ENCODE results near the gene HDAC8. TPM values are rescaled to one million over a fixed set of nuclear protein-coding genes. Genes with fewer than 3 reads are reported as not detected.

The HDAC8 gene
- total RNA-seq, 4 donors from 2014 or later, result 28.7 to 33.9 (median 30.0) TPM

DNA sequence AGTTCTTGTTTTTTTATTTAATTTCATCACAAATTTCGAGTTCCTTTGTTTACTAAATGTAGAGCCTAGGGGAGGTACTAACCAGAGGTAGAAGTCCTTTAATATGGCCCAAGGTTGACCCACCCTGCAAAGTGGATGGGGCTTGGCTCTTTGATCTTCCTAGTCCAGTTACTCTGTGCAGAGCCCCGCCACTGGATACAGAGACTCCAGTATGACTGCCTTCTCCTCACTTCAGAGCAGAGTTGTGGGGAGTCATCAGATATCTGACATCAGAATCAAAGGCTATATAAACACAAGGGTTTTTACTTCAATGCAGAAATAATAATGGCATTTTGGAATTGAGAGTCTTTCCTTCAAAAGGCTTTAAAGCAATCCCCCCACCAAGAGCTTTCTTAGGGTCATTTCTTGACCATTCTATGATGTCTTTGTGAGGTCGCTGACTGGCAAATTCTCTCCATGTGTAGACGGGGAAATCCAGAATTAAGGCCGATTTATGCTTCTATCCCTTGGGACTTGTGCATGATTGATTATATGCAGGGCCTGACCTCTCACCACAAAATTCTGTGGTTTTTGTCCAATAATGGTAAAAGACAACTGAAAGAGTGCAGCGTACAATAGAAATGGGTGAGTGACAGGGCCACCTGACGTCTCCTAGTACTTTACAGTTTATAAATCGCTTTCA lies 178.7 kb downstream of the HDAC8 start:
- Histone ChIP-seq H3K9me3 (no peaks in the 10 kb centered on the region), H3K4me3 (no peak overlapping the region), H3K27ac (no peak overlapping the region), H3K27me3 (peaks cover 0 to 7% of the 10 kb centered on the region in 2 donors), H3K36me3 (no peaks in the 10 kb centered on the region), H3K4me1 (peaks cover 0 to 28% (median 0%) of the 10 kb centered on the region in 4 donors)
- 45 to 46% methylated on average over 8 of the region's 8 CpGs for WGBS, 2 donors
- no peak for DNase-seq (ENCODE audit: low spot score in 2 of 2)
- TF ChIP-seq CTCF (IDR thresholded peaks at IDR 0.05), result no peak

- no peak overlapping the region for H3K4me3 ChIP-seq
- no peaks in the 10 kb centered on the region for H3K36me3 ChIP-seq
- H3K27ac ChIP-seq, result no peak overlapping the region
- no peak for TF ChIP-seq POLR2A (IDR thresholded peaks at IDR 0.05)
- no peak for TF ChIP-seq EP300 (IDR thresholded peaks at IDR 0.05)
- TF ChIP-seq CTCF (IDR thresholded peaks at IDR 0.05), result no peak
- H3K27me3 ChIP-seq, result peaks cover 0 to 5% of the 10 kb centered on the region in 2 donors
- peaks cover 0 to 28% (median 0%) of the 10 kb centered on the region in 4 donors for H3K4me1 ChIP-seq
- DNase-seq (ENCODE audit: low spot score in 2 of 2), result no peak
- WGBS, 2 donors, result 52 to 56% methylated on average over 11 of the region's 11 CpGs
- H3K9me3 ChIP-seq, result no peaks in the 10 kb centered on the region
Measured at GRCh38 chrX:72392816-72393800, 179.5 kb downstream of the HDAC8 start.

GRCh38 chrX:72392042-72392441 lies 180.6 kb downstream of the HDAC8 start:
- Histone ChIP-seq H3K36me3 (no peaks in the 10 kb centered on the region), H3K4me3 (no peak overlapping the region), H3K4me1 (peaks cover 0 to 28% (median 0%) of the 10 kb centered on the region in 4 donors), H3K27ac (no peak overlapping the region), H3K9me3 (no peaks in the 10 kb centered on the region), H3K27me3 (no peaks in the 10 kb centered on the region)
- no peak for DNase-seq (ENCODE audit: low spot score in 2 of 2)
- TF ChIP-seq EP300 (IDR thresholded peaks at IDR 0.05), result no peak

DNA sequence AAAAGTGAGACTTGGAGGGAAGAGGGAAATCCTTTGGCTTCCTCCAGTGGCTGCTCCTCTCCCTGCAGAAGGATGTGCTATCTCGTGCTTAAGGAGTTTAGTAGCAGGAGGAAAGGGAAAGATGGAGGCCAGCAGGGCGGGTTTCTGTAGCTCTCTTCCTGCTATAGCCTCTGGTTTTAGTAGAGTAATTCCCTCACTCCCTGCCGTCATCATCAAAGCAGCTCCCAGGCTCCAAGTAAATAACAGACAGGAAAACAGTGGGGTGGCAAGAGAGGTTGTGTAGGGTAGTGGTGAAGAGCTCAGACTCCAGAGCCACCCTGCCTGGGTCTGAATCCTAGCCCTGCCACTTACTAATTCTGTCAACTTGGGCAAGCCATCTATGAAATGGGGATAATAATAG lies 185.4 kb downstream of the HDAC8 start:
- 64 to 89% methylated on average over 3 of the region's 3 CpGs for WGBS, 2 donors
- H3K4me3 ChIP-seq, result no peak overlapping the region
- H3K27ac ChIP-seq, result no peak overlapping the region

GRCh38 chrX:72382202-72382595 lies 190.4 kb downstream of the HDAC8 start:
- H3K36me3 ChIP-seq, result no peaks in the 10 kb centered on the region
- no peaks in the 10 kb centered on the region for H3K9me3 ChIP-seq
- WGBS, 2 donors, result 7 to 34% methylated on average over 4 of the region's 4 CpGs
- H3K27me3 ChIP-seq, result peaks cover 0 to 3% of the 10 kb centered on the region in 2 donors
- H3K4me1 ChIP-seq, result peaks cover 0 to 14% (median 0%) of the 10 kb centered on the region in 4 donors
- no peak for DNase-seq (ENCODE audit: low spot score in 2 of 2)
- no peak overlapping the region for H3K27ac ChIP-seq
- TF ChIP-seq CTCF (IDR thresholded peaks at IDR 0.05), result no peak
- no peak for TF ChIP-seq EP300 (IDR thresholded peaks at IDR 0.05)
- no peak for TF ChIP-seq POLR2A (IDR thresholded peaks at IDR 0.05)
- no peak overlapping the region for H3K4me3 ChIP-seq

More for the DNA sequence above, 185.4 kb downstream of the HDAC8 start:
- no peak for DNase-seq (ENCODE audit: low spot score in 2 of 2)
- H3K27me3 ChIP-seq, result peaks cover 0 to 3% of the 10 kb centered on the region in 2 donors
- no peak for TF ChIP-seq CTCF (IDR thresholded peaks at IDR 0.05)
- TF ChIP-seq EP300 (IDR thresholded peaks at IDR 0.05), result no peak
- TF ChIP-seq POLR2A (IDR thresholded peaks at IDR 0.05), result no peak
- H3K4me1 ChIP-seq, result peaks cover 0 to 6% (median 0%) of the 10 kb centered on the region in 4 donors
- no peaks in the 10 kb centered on the region for H3K9me3 ChIP-seq
- no peaks in the 10 kb centered on the region for H3K36me3 ChIP-seq

Data from tibial nerve (tissue), 4 donors.